ENCODE results near the gene LETM1. TPM values are rescaled to one million over a fixed set of nuclear protein-coding genes. Genes with fewer than 3 reads are reported as not detected.

Gene LETM1
- total and polyA plus RNA-seq, 2 of the 13 experiments (the other 11 are each of a cell fraction or from before 2014, with no cell fraction given), result 9.7 to 41.6 TPM

GRCh38 chr4:1784789-1785591, 71.0 kb downstream of the LETM1 start (continued):
- TF ChIP-seq ZNF782 (CRISPR knock-in tag; IDR thresholded peaks at IDR 0.05; ENCODE audit: borderline replicate concordance) (peak; percentile 88; the same call in 1 of the 2 replicates), XBP1 (CRISPR knock-in tag; IDR thresholded peaks at IDR 0.05) (no peak), MNT (IDR thresholded peaks at IDR 0.05) (no peak), ZBTB20 (CRISPR knock-in tag; IDR thresholded peaks at IDR 0.05; ENCODE audit: borderline replicate concordance, low read depth) (no peak), GRHL1 (CRISPR knock-in tag; conservative IDR thresholded peaks at IDR 0.05) (no peak), ZNF512B (CRISPR knock-in tag; IDR thresholded peaks at IDR 0.05; ENCODE audit: borderline replicate concordance) (peak; percentile 17; the same call in 1 of the 2 replicates), ZNF703 (CRISPR knock-in tag; IDR thresholded peaks at IDR 0.05; ENCODE audit: borderline replicate concordance) (no peak), THAP11 (CRISPR knock-in tag; IDR thresholded peaks at IDR 0.05) (peak; percentile 40), ZFP36L1 (CRISPR knock-in tag; IDR thresholded peaks at IDR 0.05) (no peak), ZBTB38 (CRISPR knock-in tag; IDR thresholded peaks at IDR 0.05) (peak; percentile 78), CENPT (CRISPR knock-in tag; IDR thresholded peaks at IDR 0.05; ENCODE audit: low read depth) (no peak), SP4 (CRISPR knock-in tag; IDR thresholded peaks at IDR 0.05) (peak; percentile 74), FOXA3 (CRISPR knock-in tag; IDR thresholded peaks at IDR 0.05) (peak; percentile 62), POLR2AphosphoS2 (IDR thresholded peaks at IDR 0.05; ENCODE audit: low read depth, low read length) (no peak), GATAD2A (CRISPR knock-in tag; IDR thresholded peaks at IDR 0.05) (peak; percentile 72), ZNF749 (CRISPR knock-in tag; IDR thresholded peaks at IDR 0.05; ENCODE audit: borderline replicate concordance) (no peak; the same call in 1 of the 2 replicates), MBNL3 (CRISPR knock-in tag; conservative IDR thresholded peaks at IDR 0.05) (no peak), IKZF1 (IDR thresholded peaks at IDR 0.05) (no peak), ZNF639 (CRISPR knock-in tag; conservative IDR thresholded peaks at IDR 0.05) (no peak), RORA (CRISPR knock-in tag; IDR thresholded peaks at IDR 0.05) (no peak), FOXP1 (IDR thresholded peaks at IDR 0.05) (no peak), FOXP1 (CRISPR knock-in tag; IDR thresholded peaks at IDR 0.05) (peak; percentile 19; the same call in 1 of the 2 replicates), CCDC6 (CRISPR knock-in tag; IDR thresholded peaks at IDR 0.05) (no peak), GATA4 (IDR thresholded peaks at IDR 0.05; ENCODE audit: borderline replicate concordance, low read depth) (peak; percentile 89), MIER3 (CRISPR knock-in tag; IDR thresholded peaks at IDR 0.05; ENCODE audit: borderline replicate concordance) (no peak; the same call in 1 of the 2 replicates)
